Choroid plexus epithelial cell (primary cell): ENCODE results near the gene SLBP.
A peak's percentile ranks its signal among the peaks of the same experiment; 100 is the strongest.

Source experiments
- DNase-seq: peaks from one replicate; pipeline ENCODE4 v3.0.0-alpha.2; 2010; ENCODE audit warnings: low read depth
- H3K4me3 ChIP-seq: 2 replicates; pipeline ENCODE4 v1.5.1; 2011; ENCODE audit warnings: low read depth, mild to moderate bottlenecking, control low read depth, low read length, moderate library complexity
- TF ChIP-seq, protein P1 (sequence below): conservative IDR thresholded peaks from 2 replicates; pipeline ENCODE4 v1.5.1; 2011; ENCODE audit warnings: low read depth, mild to moderate bottlenecking, control low read depth, inconsistent platforms, low read length, moderate library complexity

SLBP gene

DNA sequence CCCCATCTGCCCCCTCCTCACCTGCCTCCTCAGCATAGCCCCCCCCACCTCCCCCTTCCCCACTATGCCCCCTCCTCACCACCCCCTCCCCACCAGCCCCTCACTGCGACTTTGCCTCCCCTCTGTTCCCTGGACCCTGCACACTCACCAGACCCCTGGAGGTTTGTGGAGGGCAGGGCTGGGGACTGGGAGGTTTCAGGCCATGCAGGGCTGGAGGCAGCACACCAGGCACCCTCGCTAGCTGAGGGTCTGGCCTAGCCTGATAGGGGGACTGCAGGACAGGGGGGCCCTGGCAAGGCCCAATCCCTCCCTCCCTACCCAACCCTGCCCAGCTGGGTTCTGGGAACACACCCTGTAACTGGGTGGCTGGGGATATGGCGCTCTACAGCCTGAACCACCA lies 37.3 kb upstream of the SLBP start:
- no peak for DNase-seq
- H3K4me3 ChIP-seq: no peak overlapping the region
- TF ChIP-seq, protein P1, sequence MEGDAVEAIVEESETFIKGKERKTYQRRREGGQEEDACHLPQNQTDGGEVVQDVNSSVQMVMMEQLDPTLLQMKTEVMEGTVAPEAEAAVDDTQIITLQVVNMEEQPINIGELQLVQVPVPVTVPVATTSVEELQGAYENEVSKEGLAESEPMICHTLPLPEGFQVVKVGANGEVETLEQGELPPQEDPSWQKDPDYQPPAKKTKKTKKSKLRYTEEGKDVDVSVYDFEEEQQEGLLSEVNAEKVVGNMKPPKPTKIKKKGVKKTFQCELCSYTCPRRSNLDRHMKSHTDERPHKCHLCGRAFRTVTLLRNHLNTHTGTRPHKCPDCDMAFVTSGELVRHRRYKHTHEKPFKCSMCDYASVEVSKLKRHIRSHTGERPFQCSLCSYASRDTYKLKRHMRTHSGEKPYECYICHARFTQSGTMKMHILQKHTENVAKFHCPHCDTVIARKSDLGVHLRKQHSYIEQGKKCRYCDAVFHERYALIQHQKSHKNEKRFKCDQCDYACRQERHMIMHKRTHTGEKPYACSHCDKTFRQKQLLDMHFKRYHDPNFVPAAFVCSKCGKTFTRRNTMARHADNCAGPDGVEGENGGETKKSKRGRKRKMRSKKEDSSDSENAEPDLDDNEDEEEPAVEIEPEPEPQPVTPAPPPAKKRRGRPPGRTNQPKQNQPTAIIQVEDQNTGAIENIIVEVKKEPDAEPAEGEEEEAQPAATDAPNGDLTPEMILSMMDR: no peak

DNA sequence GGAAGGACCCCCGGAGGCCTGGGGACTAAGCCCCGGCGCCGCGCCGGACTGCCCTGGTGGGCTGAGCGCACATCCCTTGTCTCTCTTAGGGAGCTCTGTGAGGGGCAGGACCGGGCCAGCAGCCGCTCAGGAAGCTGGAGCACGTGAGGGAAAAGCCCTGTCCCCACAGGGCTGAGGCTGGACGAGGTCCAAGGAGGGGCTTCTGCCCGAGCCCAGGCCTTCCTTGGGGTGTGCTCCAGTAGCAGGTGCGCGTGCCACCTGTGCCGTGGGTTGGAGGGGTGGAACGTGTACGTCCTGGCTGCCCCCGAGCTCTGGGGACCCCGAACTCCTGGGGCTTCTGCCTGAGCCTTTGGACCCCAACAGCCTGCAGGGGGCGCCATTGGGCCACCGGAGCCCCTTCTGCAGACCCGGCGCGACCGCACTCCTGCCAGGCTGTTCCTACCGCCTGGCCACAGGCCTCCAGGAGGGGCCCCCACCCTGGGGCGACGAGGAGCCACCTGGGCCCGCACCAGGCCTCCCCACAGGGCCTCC lies 36.4 kb upstream of the SLBP start:
- peak; percentile 68 for DNase-seq
- TF ChIP-seq, protein P1: peak; percentile 80
- H3K4me3 ChIP-seq: peak overlapping the region; percentile 25

DNA sequence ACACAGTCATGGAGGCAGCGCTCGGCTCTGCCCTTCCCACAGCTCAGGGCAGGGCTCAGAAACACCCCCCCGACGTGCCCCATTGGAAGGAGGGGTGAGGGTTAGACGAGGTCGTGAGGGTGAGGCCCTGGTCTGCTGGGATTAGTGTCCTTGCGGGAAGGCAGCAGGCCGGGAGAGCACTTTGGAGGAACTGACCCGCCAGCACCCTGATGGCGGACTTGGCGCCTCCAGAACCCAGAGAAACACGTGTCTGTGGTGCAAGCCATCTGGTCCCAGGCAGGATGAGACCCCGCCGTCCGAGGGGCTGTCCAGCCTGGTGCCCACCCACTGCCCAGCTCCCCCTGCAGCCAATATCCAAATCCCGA lies 35.5 kb upstream of the SLBP start:
- H3K4me3 ChIP-seq: no peak overlapping the region
- TF ChIP-seq, protein P1: no peak
- no peak for DNase-seq

DNA sequence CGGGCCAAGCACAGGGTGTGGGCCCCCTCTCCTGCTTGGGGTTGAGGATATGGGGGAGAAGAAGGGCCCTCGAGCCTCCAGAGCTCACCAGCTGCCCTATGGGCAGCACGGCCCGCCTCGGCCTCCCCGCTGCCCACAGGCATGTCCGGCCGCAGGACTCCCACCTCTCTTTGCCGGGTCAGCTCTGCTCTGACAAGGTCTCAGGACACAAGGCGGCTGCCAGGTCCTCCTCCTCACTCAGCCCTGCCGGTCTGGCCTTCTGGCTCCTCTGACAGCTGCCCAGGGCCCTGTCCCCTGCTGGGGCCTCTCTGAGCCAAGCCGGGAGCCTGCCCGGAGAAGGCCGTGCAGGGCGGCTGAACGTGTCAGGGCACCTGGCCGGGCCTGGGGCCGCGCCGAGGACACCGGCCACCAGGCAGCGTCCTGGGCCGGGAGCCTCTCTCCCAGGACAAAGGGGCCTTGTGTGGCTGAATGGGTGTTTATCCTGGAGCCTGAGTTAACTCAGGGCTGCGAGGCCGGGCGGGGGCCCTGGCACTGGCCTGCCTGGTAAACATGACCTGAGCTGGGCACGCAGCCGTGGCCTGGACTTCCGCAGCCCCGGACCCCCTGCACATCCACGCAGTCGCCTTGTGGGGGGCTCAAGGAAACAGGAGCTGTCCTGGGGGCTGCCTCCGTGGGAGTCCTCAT lies 34.9 kb upstream of the SLBP start:
- H3K4me3 ChIP-seq: no peak overlapping the region
- DNase-seq: no peak
- TF ChIP-seq, protein P1: no peak

DNA sequence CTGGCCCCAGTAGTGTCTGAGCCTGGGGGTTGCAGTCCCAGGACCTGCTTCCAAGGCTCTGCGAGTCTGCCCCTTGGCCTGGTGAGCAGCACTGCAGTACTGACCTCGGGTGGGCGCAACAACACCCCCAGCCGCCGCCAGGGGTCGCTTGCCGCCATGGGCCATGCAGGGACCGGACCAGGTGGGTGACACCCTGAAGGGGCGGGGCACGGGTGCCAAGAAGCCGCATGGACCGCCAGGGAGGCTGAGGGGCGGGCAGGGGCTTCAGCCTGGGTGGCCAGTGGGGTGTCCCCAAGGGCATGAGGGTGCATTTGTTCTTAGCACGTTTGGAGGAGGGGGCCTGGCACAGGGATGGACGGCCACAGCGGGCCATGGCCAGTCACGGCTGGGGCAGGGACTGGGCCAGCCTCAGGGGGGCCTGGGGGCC lies 34.2 kb upstream of the SLBP start:
- TF ChIP-seq, protein P1: peak; percentile 84
- no peak overlapping the region for H3K4me3 ChIP-seq
- DNase-seq: peak; percentile 79

DNA sequence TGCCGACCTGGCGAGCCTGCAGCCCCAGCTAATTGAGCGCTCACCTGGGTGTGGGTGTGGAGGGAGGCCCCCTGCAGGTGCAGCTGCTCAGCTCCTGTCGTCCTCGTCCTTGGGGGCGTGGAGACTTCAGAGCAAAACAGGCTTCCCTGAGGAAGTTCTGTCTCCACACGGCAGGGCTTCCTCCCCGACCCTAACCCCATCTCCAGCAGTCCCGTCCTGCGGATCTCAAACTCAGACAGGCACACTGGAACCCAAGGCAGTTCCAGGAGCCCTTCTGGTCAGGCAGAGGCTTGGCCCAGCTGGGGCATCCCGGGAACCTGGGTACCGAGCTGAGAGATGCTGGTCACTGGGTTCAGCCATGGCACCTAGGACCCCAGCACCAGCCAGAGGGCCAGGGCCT lies 33.6 kb upstream of the SLBP start:
- H3K4me3 ChIP-seq: no peak overlapping the region
- TF ChIP-seq, protein P1: no peak
- no peak for DNase-seq

DNA sequence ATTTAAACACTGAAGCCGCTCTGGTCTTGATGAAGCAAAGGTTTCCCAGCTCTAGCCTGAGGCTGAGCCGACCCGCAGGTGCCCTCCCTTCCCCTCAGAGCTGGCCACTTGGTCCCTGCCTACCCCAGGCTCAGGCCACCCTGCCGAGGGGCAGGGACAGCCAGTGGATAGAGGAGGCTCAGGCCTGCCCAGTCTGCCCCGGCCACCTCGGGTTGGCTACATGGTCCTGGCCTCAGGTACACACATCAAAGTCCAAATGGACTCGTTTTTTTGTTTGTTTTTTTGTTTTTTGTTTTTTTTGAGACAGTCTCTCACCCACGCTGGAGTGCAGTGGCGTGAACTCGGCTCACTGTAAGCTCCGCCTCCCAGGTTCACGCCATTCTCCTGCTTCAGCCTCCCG lies 33.0 kb upstream of the SLBP start:
- TF ChIP-seq, protein P1: no peak
- no peak for DNase-seq
- H3K4me3 ChIP-seq: no peak overlapping the region
